Naive thymus-derived CD4-positive, alpha-beta T cell (primary cell): Measurements from ENCODE around the gene SORBS1. TPM values are rescaled to one million over a fixed set of nuclear protein-coding genes. Genes with fewer than 3 reads are reported as not detected.
"Not testable (repeated sequence)": the region's sequence is repeated elsewhere in the genome, so short reads cannot be mapped to it uniquely, and the experiment has no call there.

Source experiments
- ATAC-seq: fragments of 150-1000 bp; cut with Tn5 transposase; 2 replicates; pipeline ENCODE4 v1.10.0; 2021; ENCODE audit warnings: mild to moderate bottlenecking, moderate library complexity
- CTCF ChIA-PET: fragments of 350-600 bp; sonication (Branson Sonifier 250); formaldehyde crosslinking; loops from one replicate; lab custom pipeline; 2021; ENCODE audit warnings: antibody characterized with exemption; lab: Charles Lee
- POLR2A ChIA-PET: fragments of 350-600 bp; sonication (Branson Sonifier 250); formaldehyde crosslinking; loops from one replicate; lab custom pipeline; 2021; ENCODE audit warnings: antibody characterized with exemption, inconsistent platforms; lab: Charles Lee
- DNase-seq, 9 donors: peaks; one replicate each; pipeline versions ENCODE4 v3.0.0 to v3.0.0-alpha.2; 2020 to 2022; ENCODE audit warnings: mixed read lengths in 1 of 9
- H3K27ac ChIP-seq: one replicate; pipeline ENCODE4 v1.7.0; 2013; ENCODE audit warnings: mild to moderate bottlenecking, low read depth, low read length, moderate library complexity
- H3K27me3 ChIP-seq, 2 donors: one replicate each; pipeline ENCODE4 v1.7.0; 2013; ENCODE audit warnings: low read length in 2 of 2, mild to moderate bottlenecking in 2 of 2, moderate library complexity in 2 of 2; ENCODE audit not compliant: control insufficient read depth in 2 of 2, insufficient read depth in 2 of 2
- H3K36me3 ChIP-seq, 3 experiments: 1 replicate in 2 of 3; 2 replicates in 1 of 3; pipeline ENCODE4 v1.7.0; 2013; ENCODE audit warnings: low read length in 3 of 3, mild to moderate bottlenecking in 3 of 3, moderate library complexity in 1 of 3; ENCODE audit not compliant: insufficient read depth in 3 of 3, control insufficient read depth in 2 of 3
- H3K4me1 ChIP-seq, 2 donors: one replicate each; pipeline ENCODE4 v1.7.0; 2013; ENCODE audit warnings: low read length in 2 of 2, mild to moderate bottlenecking in 2 of 2, moderate library complexity in 1 of 2; ENCODE audit not compliant: control insufficient read depth in 2 of 2, insufficient read depth in 2 of 2
- H3K4me3 ChIP-seq: 2 replicates; pipeline ENCODE4 v1.7.0; 2013; ENCODE audit warnings: mild to moderate bottlenecking, low read length
- H3K9me3 ChIP-seq, 3 experiments: 1 replicate in 2 of 3; 2 replicates in 1 of 3; pipeline ENCODE4 v1.7.0; 2013; ENCODE audit warnings: low read length in 3 of 3; ENCODE audit not compliant: control insufficient read depth in 2 of 3
- H3K27ac Mint-ChIP-seq, 9 donors: one replicate each; pipeline ENCODE4 v1.8.0; 2020 to 2022; ENCODE audit warnings: mixed read lengths in 9 of 9, mild to moderate bottlenecking in 8 of 9, moderate library complexity in 5 of 9, inconsistent platforms in 2 of 9
- H3K27me3 Mint-ChIP-seq, 5 donors: one replicate each; pipeline ENCODE4 v1.8.0; 2021 to 2022; ENCODE audit warnings: mixed read lengths in 5 of 5, mild to moderate bottlenecking in 1 of 5
- H3K36me3 Mint-ChIP-seq, 5 donors: one replicate each; pipeline ENCODE4 v1.8.0; 2020 to 2022; ENCODE audit warnings: mixed read lengths in 5 of 5, mild to moderate bottlenecking in 3 of 5, inconsistent platforms in 1 of 5
- H3K4me1 Mint-ChIP-seq, 7 donors: one replicate each; pipeline ENCODE4 v1.8.0; 2020 to 2022; ENCODE audit warnings: mixed read lengths in 7 of 7, mild to moderate bottlenecking in 3 of 7, inconsistent platforms in 1 of 7
- H3K4me3 Mint-ChIP-seq, 10 donors: one replicate each; pipeline ENCODE4 v1.8.0; 2020 to 2022; ENCODE audit warnings: mild to moderate bottlenecking in 10 of 10, mixed read lengths in 10 of 10, moderate library complexity in 6 of 10, inconsistent platforms in 2 of 10
- H3K9me3 Mint-ChIP-seq, 11 donors: one replicate each; pipeline ENCODE4 v1.8.0; 2020 to 2022; ENCODE audit warnings: mixed read lengths in 11 of 11, mild to moderate bottlenecking in 4 of 11, inconsistent platforms in 1 of 11, moderate library complexity in 1 of 11
- intact Hi-C, 2 donors: fragments of 100-400 bp; cut with micrococcal nuclease; formaldehyde crosslinking; loops; one replicate each; pipeline ENCODE4 v1.15.1; 2023
- polyA plus RNA-seq, 2 donors: library from polyadenylated mRNA; unstranded; fragments of 300-500 nt; fragmentation: Illumina TruSeq; gene quantifications; one replicate each; pipeline ENCODE4 v1.2.3, GENCODE V29; 2021
- total RNA-seq, 6 experiments: library from RNA in 5 of 6; stranded (reverse) in 5 of 6; gene quantifications; 1 replicate in 5 of 6; 2 replicates in 1 of 6; pipeline ENCODE4 v1.2.3 and lab custom pipeline; 2021 to 2026

Gene SORBS1
- total and polyA plus RNA-seq, 7 experiments from 2014 or later: 0.58 to 1.9 (median 0.95) TPM

DNA sequence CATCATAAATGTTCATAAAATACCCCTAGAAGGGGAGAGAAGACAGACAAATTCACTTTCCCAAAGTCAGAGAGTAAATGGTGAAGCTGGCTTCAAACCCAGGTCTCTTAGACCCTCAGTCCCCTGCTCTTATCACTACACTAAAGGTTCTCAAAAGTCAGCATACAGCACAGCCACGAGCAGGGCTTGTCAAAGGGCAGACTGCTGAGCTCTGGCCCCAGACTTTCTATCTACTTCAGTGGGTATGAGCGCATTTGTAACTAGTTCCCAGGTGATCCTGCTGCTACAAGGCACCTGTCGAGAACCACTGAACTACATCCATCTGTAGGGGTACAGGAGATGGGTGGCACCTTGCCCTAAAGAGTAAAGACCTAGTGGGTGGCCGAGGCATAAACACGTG is 91.5 kb downstream of the SORBS1 start:
- no peaks in the 10 kb centered on the region for H3K4me1 ChIP-seq
- H3K4me3 ChIP-seq: no peak overlapping the region
- H3K36me3 ChIP-seq: no peaks in the 10 kb centered on the region
- no peak overlapping the region for H3K27ac ChIP-seq
- intact Hi-C loops: no loop called here
- DNase-seq: no peak
- H3K9me3 Mint-ChIP-seq: peaks cover 0 to 2% (median 0%) of the 10 kb centered on the region in 11 donors
- CTCF ChIA-PET: no interaction called here
- peaks cover 0 to 5% (median 3%) of the 10 kb centered on the region in 7 donors for H3K4me1 Mint-ChIP-seq
- POLR2A ChIA-PET: no interaction called here
- H3K27ac Mint-ChIP-seq: no peak overlapping the region
- H3K36me3 Mint-ChIP-seq: no peaks in the 10 kb centered on the region
- H3K27me3 Mint-ChIP-seq: peaks cover 0 to 16% (median 7%) of the 10 kb centered on the region in 5 donors
- no peaks in the 10 kb centered on the region for H3K27me3 ChIP-seq
- no peak overlapping the region for H3K4me3 Mint-ChIP-seq
- ATAC-seq: no peak
- no peaks in the 10 kb centered on the region for H3K9me3 ChIP-seq

DNA sequence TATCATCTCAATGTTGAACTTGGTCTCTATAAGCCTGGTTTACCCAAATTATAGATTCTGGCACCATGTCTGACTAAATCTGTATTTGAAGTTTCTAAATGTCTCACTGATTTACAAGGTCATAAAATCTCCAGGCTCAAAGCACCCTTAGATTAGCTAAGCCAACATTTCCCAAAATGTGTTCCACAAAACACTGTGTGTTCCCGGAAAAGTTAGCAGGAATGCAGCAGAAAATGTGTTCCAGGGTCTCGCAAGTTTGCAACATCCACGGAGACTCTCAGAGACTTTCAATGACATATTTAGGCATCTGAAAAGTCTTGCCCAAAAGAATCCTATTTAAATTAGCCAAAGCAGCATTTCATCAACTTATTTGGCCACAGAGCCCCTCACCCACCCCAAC is 91.9 kb downstream of the SORBS1 start:
- H3K9me3 ChIP-seq: no peaks in the 10 kb centered on the region

DNA sequence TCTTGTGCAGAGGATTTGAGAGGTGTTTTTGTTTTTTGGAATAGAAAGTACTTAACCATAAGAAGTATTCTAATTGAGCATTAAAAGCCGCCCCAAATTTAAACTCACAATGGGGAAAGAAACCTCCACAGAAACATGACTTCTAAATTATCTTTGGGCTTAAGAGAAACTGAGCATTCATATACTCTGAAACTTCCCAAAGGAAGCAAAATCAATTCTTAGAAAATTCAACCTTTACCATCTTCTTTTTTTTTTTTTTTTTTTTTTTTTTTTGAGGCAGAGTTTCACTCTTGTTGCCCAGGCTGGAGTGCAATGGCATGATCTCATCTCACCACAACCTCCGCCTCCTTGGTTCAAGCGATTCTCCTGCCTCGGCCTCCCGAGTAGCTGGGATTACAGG is 93.5 kb downstream of the SORBS1 start:
- H3K4me3 Mint-ChIP-seq, H3K27me3 ChIP-seq, ATAC-seq, H3K9me3 Mint-ChIP-seq, CTCF ChIA-PET, H3K36me3 Mint-ChIP-seq, H3K4me3 ChIP-seq, H3K36me3 ChIP-seq, DNase-seq, POLR2A ChIA-PET, H3K27ac Mint-ChIP-seq, H3K4me1 ChIP-seq, H3K4me1 Mint-ChIP-seq, intact Hi-C loops, H3K9me3 ChIP-seq, H3K27ac ChIP-seq: not testable (repeated sequence)
- peaks cover 0 to 16% (median 9%) of the 10 kb centered on the region in 5 donors for H3K27me3 Mint-ChIP-seq

More for the DNA sequence above, 91.9 kb downstream of the SORBS1 start:
- POLR2A ChIA-PET: no interaction called here
- Mint-ChIP-seq H3K36me3 (no peaks in the 10 kb centered on the region), H3K9me3 (peaks cover 0 to 2% (median 0%) of the 10 kb centered on the region in 11 donors), H3K27ac (no peak overlapping the region), H3K4me1 (peaks cover 0 to 5% (median 3%) of the 10 kb centered on the region in 7 donors), H3K27me3 (peaks cover 0 to 16% (median 7%) of the 10 kb centered on the region in 5 donors), H3K4me3 (no peak overlapping the region)
- H3K4me1 ChIP-seq: no peaks in the 10 kb centered on the region
- H3K27ac ChIP-seq: no peak overlapping the region
- no peak for DNase-seq
- intact Hi-C loops: no loop called here
- no peaks in the 10 kb centered on the region for H3K36me3 ChIP-seq
- H3K27me3 ChIP-seq: no peaks in the 10 kb centered on the region
- H3K4me3 ChIP-seq: no peak overlapping the region
- CTCF ChIA-PET: no interaction called here
- no peak for ATAC-seq

DNA sequence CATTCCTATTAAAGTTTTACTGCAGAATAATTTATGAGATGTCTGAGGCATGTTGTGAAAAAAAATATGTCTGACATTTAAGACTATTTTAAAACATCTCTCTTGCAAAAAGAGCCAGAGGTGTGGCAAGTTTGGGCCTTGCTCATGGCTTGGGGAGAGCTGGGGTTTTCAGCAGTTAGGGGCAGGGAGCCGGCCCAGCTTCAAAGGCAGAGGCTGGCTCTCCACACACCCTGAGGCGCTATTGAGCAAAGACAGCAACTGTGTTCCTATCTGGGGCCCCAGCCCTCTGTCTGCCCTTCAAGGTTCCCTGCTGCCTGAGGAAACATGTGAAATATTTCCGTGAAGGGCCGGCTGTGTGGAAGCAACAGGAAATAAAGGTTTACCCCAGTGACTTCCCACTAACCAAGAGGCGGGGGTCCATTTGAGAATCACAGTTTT is 94.0 kb downstream of the SORBS1 start:
- no peak overlapping the region for H3K27ac ChIP-seq
- H3K27me3 Mint-ChIP-seq: peaks cover 0 to 19% (median 10%) of the 10 kb centered on the region in 5 donors
- POLR2A ChIA-PET: no interaction called here
- no peaks in the 10 kb centered on the region for H3K36me3 Mint-ChIP-seq
- H3K4me3 Mint-ChIP-seq: no peak overlapping the region
- H3K36me3 ChIP-seq: no peaks in the 10 kb centered on the region
- no peak overlapping the region for H3K4me3 ChIP-seq
- intact Hi-C loops: no loop called here
- no peak overlapping the region for H3K27ac Mint-ChIP-seq
- ATAC-seq (no peak), DNase-seq (no peak)
- CTCF ChIA-PET: no interaction called here
- H3K9me3 Mint-ChIP-seq: peaks cover 0 to 2% (median 0%) of the 10 kb centered on the region in 11 donors
- H3K9me3 ChIP-seq: no peaks in the 10 kb centered on the region
- no peaks in the 10 kb centered on the region for H3K27me3 ChIP-seq
- no peaks in the 10 kb centered on the region for H3K4me1 ChIP-seq
- peaks cover 0 to 5% (median 3%) of the 10 kb centered on the region in 7 donors for H3K4me1 Mint-ChIP-seq

DNA sequence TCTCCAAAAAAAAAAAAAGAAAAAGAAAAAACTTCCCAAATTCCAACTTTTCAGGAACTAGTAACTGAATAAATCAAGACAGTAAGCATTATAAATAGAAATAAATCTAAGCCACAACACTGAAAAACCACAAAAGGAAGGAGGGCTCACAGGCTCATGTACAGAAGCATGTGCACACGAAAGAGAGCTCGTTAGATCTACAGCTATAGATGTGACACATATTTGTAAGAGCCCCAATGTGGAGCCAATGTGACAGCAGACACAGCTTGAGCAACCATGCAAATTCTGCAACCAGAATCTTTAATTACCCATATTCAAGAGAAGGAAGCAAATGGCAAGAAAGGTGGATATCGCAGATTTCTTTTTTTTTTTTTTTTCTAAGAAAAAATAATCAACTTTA is 94.7 kb downstream of the SORBS1 start:
- no peak for DNase-seq
- intact Hi-C loops: no loop called here
- Mint-ChIP-seq H3K9me3 (peaks cover 0 to 2% (median 0%) of the 10 kb centered on the region in 11 donors), H3K27ac (no peak overlapping the region), H3K4me3 (no peak overlapping the region), H3K4me1 (peaks cover 0 to 5% (median 3%) of the 10 kb centered on the region in 7 donors), H3K27me3 (peaks cover 0 to 20% (median 10%) of the 10 kb centered on the region in 5 donors), H3K36me3 (no peaks in the 10 kb centered on the region)
- CTCF ChIA-PET: interaction anchor here (0.7 kb wide), 1 partner anchor 911 kb away, joined by 5 read pairs; no protein-coding TSS in a partner anchor
- POLR2A ChIA-PET: no interaction called here
- Histone ChIP-seq H3K36me3 (no peaks in the 10 kb centered on the region), H3K27me3 (peaks cover 0 to 3% of the 10 kb centered on the region in 2 donors), H3K4me1 (no peaks in the 10 kb centered on the region), H3K4me3 (no peak overlapping the region), H3K27ac (no peak overlapping the region), H3K9me3 (no peaks in the 10 kb centered on the region)
- ATAC-seq: no peak

DNA sequence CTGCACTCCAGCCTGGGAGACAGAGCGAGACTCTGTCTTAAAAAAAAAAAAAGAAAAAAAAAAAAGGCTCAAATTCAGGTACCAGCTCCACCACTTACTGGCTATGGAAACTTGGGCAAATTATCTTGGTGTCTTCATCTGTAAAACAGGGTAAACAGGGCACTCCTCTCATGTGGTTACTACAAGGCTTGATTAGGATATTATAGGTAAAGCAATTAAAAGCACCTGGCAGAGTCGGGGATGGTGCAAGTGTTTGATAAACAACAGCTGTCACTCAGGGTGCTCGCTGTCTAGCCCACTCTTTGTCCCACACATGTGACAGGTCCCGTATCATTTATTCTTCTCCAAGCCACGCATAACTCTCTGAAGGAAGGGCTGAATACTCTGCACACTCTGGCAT is 96.9 kb downstream of the SORBS1 start:
- POLR2A ChIA-PET: no interaction called here
- H3K9me3 Mint-ChIP-seq: peaks cover 0 to 2% (median 0%) of the 10 kb centered on the region in 11 donors
- no peaks in the 10 kb centered on the region for H3K9me3 ChIP-seq
- no peak overlapping the region for H3K4me3 Mint-ChIP-seq
- no peak for DNase-seq
- no peaks in the 10 kb centered on the region for H3K36me3 ChIP-seq
- intact Hi-C loops: no loop called here
- H3K4me1 Mint-ChIP-seq: peaks cover 0 to 5% (median 3%) of the 10 kb centered on the region in 7 donors
- peaks cover 0 to 3% of the 10 kb centered on the region in 2 donors for H3K27me3 ChIP-seq
- H3K4me1 ChIP-seq: no peaks in the 10 kb centered on the region
- H3K27ac ChIP-seq: no peak overlapping the region
- no peak for ATAC-seq
- H3K36me3 Mint-ChIP-seq: no peaks in the 10 kb centered on the region
- peaks cover 0 to 12% (median 9%) of the 10 kb centered on the region in 5 donors for H3K27me3 Mint-ChIP-seq
- H3K27ac Mint-ChIP-seq: no peak overlapping the region
- no peak overlapping the region for H3K4me3 ChIP-seq
- CTCF ChIA-PET: no interaction called here
